Raji (cell line): ENCODE measurements around the gene PRDX6.

Source experiments
- POLR2A ChIP-seq: IDR thresholded peaks from 2 replicates; pipeline ENCODE4 v1.6.1; 2011; ENCODE audit warnings: low read depth, low read length, control low read depth; ENCODE audit not compliant: insufficient read depth

PRDX6 gene

GRCh38 chr1:173477286-173478093 lies at the start of gene PRDX6:
Gene PRDX6, plus strand, starts transcription at chr1:173477335. Its CDS starts 63 bp downstream, at chr1:173477398.
- peak; percentile 82 for TF ChIP-seq POLR2A

GRCh38 chr1:173429471-173430402 lies 47.4 kb upstream of the PRDX6 start:
- peak; percentile 35; the same call in 1 of the 2 replicates for TF ChIP-seq POLR2A

- no peak for TF ChIP-seq POLR2A
Observed at GRCh38 chr1:173430677-173431303, 46.3 kb upstream of the PRDX6 start.

GRCh38 chr1:173431304-173432045 lies 45.7 kb upstream of the PRDX6 start:
- TF ChIP-seq POLR2A = no peak

- no peak for TF ChIP-seq POLR2A
Observed at GRCh38 chr1:173432331-173432730, 44.8 kb upstream of the PRDX6 start.

GRCh38 chr1:173433751-173434326 lies 43.3 kb upstream of the PRDX6 start:
- no peak for TF ChIP-seq POLR2A

- TF ChIP-seq POLR2A = no peak
Observed at GRCh38 chr1:173436841-173437428, 40.2 kb upstream of the PRDX6 start.

GRCh38 chr1:173438675-173439074 lies 38.5 kb upstream of the PRDX6 start:
- TF ChIP-seq POLR2A = no peak

GRCh38 chr1:173440430-173440829 lies 36.7 kb upstream of the PRDX6 start:
- TF ChIP-seq POLR2A = no peak

- TF ChIP-seq POLR2A = no peak
Observed at GRCh38 chr1:173444757-173445156, 32.4 kb upstream of the PRDX6 start.

GRCh38 chr1:173445164-173445563 lies 32.0 kb upstream of the PRDX6 start:
- no peak for TF ChIP-seq POLR2A

- TF ChIP-seq POLR2A = no peak
Observed at GRCh38 chr1:173445656-173446055, 31.5 kb upstream of the PRDX6 start.

- TF ChIP-seq POLR2A = no peak
Observed at GRCh38 chr1:173447224-173447623, 29.9 kb upstream of the PRDX6 start.

- TF ChIP-seq POLR2A = no peak
Observed at GRCh38 chr1:173448945-173449344, 28.2 kb upstream of the PRDX6 start.
